K562 treated with DMSO at 1 percent for 12 hours (cell line): ENCODE measurements around the gene TTC23. TPM values are rescaled to one million over a fixed set of nuclear protein-coding genes. Genes with fewer than 3 reads are reported as not detected.

ENCODE experiments used
- total RNA-seq: library from RNA; unstranded; fragments of 300-600 nt; gene quantifications from 2 replicates; pipeline ENCODE4 v1.2.3, GENCODE V29; 2022; ENCODE audit not compliant: insufficient read depth

The TTC23 gene, protein sequence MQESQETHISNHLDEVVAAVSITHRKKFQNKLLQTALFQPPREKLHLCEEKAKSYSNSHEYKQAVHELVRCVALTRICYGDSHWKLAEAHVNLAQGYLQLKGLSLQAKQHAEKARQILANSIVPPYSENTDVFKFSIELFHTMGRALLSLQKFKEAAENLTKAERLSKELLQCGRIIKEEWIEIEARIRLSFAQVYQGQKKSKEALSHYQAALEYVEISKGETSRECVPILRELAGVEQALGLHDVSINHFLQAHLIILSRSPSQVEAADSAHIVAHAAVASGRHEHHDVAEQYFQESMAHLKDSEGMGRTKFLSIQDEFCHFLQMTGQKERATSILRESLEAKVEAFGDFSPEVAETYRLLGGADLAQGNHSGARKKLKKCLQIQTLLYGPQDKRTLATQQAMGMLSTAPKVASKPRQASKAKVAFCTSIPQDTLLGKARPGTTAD
- 2.1 and 4.9 TPM in 2 replicates for total RNA-seq

DNA sequence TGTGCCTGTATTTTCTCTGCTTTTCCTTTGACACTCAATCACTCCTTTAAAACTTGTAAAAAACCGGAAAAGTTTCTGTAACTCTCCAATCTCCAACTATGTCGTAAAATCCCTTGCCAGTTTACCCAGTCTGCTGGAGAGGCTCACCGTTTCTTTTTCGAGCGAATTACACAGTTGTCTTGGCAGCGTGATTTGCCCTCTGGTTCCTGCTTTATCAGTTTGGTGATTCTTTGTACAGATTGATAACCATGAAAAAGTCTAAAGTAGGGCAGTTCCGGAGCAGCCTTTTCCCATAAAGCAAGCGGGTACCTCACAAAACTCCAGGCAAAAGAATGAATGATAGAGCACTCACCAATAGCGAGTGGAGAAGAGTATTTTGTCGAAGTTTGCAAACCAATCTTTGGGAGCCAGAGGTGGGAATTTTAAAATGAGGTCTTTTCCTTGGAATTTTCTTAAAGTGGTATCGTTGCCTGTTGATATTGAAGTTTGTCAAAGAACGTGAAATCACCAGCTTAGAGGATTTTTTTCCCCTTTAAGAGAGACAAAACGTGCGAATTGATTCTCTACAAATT, at the start of gene TTC23:
Gene TTC23, minus strand, starts transcription at position 312 of the 572 bp plus-strand sequence. CDS start 20,869 bp downstream, outside the sequence.

DNA sequence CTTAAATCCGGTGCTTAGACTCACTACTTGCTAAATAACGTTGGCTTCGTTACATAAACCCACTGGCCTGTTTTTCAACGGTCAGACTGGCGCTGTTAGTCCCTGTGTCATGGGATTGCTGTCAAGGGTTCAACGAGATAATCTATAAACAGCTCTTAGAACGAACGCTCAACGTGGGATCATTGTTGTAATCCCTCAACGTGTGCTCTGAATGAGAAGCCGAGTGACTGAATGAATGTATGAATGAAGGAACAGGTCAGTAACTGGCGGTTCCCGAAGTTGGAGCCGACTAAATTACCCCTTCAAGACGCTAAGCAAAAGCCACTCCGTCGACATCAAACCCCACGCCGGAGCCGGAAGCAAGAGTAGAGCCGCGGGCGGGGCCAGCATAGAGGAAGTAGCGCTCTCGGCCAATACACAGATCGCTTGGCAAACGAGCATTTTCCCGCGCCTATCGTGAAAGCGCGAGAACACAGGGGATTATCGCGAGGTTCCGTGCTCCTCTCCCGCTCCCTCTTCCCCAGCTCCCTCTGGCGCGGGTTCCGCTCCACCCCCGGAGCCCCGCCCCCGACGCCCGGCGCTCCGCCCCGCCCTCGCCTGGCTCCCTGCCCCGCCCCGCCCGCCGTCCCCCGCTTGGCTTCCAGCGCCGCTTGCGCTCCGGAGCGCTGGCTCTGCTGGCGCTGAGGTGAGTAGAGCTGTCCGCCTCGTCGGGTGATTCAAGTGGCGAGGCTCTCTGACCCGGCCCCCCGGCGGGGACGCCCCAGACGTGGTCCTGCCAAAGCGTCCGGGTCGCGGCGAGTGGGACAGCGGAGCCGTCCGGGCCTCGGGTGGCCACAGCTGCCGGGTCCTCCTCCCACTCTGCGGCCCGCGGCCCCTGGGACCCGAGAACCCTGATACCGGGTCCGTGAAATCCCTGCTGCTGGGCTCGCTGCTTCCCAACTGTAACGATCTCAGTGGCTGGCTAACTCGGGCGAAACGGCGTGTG, 1.8 kb upstream of the TTC23 start, which contains the start of gene LRRC28:
Gene LRRC28, plus strand, starts transcription at position 625 of the 985 bp plus-strand sequence. CDS start 4,477 bp downstream, outside the sequence.

DNA sequence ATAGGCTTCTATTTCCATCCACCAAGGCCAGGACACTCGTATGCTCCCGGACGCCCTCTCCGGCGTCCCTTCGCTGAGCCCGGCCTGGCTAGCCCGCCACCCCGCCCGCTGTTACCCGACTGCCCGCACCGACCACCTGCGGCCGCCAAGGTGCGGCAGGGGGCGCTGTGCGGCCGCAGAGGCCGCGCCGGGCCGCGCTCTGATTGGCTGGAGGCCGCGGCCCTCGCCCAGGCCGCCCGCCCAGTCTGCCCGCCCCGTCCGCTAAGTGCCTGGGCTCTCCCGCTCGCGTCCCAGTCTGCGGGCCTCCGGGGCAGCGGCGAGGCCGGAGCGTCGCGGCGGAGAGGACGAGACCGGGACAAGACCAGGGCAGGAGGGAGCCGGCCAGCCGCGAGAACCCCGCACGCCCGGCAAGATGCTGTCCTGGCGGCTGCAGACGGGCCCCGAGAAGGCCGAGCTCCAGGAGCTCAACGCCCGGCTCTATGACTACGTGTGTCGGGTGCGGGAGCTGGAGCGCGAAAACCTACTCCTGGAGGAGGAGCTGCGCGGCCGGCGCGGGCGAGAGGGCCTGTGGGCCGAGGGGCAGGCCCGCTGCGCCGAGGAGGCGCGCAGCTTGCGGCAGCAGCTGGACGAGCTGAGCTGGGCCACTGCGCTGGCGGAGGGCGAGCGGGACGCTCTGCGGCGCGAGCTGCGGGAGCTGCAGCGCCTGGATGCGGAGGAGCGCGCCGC, 144.4 kb downstream of the TTC23 start, which contains the start of gene SYNM:
Gene SYNM, plus strand, starts transcription at position 293 of the 726 bp plus-strand sequence. Its CDS starts 120 bp downstream, at position 413.

Other genes starting within 250 kb of the TTC23 start
- not detected in 2 replicates for gene PGPEP1L, start 241.8 kb downstream of the TTC23 start, total RNA-seq
- 0.45 and 2.3 TPM in 2 replicates for gene SYNM, start 144.5 kb downstream of the TTC23 start, total RNA-seq
- gene LRRC28, start 1.9 kb upstream of the TTC23 start, total RNA-seq: 7.4 and 12.9 TPM in 2 replicates